ENCODE measurements around the gene DNAH7. TPM values are rescaled to one million over a fixed set of nuclear protein-coding genes. Genes with fewer than 3 reads are reported as not detected.

The DNAH7 gene
- total and polyA plus RNA-seq, 7 donors, result 0.04 to 0.29 (median 0.10) TPM; not detected in 1

GRCh38 chr2:195998070-195998469, 70.6 kb downstream of the DNAH7 start:
- no peak overlapping the region for H3K4me3 ChIP-seq
- no peak overlapping the region for H3K27ac ChIP-seq
- H3K36me3 ChIP-seq (ENCODE audit: insufficient read depth in 1 of 2, low read depth in 1 of 2), result no peaks in the 10 kb centered on the region
- DNase-seq, result no peak
- 89 to 91% (median 90%) methylated on average over 8 of the region's 8 CpGs for WGBS, 3 donors
- ATAC-seq, result no peak
- H3K4me1 ChIP-seq, result no peaks in the 10 kb centered on the region
- no peak for TF ChIP-seq CTCF (IDR thresholded peaks at IDR 0.05)
- H3K27me3 ChIP-seq (ENCODE audit: insufficient read depth in 3 of 3, low read length in 2 of 3), result peaks cover 0 to 2% (median 0%) of the 10 kb centered on the region in 3 donors
- intact Hi-C loops (cut with DNase I), result no loop called here
- no peaks in the 10 kb centered on the region for H3K9me3 ChIP-seq

GRCh38 chr2:195995499-195995898, 73.1 kb downstream of the DNAH7 start:
- Histone ChIP-seq H3K4me3 (no peak overlapping the region), H3K36me3 (ENCODE audit: insufficient read depth in 1 of 2, low read depth in 1 of 2) (no peaks in the 10 kb centered on the region), H3K9me3 (no peaks in the 10 kb centered on the region), H3K27ac (no peak overlapping the region), H3K27me3 (ENCODE audit: insufficient read depth in 3 of 3, low read length in 2 of 3) (peaks cover 0 to 2% (median 0%) of the 10 kb centered on the region in 3 donors), H3K4me1 (no peaks in the 10 kb centered on the region)
- intact Hi-C loops (cut with DNase I), result no loop called here
- WGBS, 3 donors, result 85 to 91% (median 88%) methylated on average over 6 of the region's 6 CpGs
- no peak for ATAC-seq
- no peak for TF ChIP-seq CTCF (IDR thresholded peaks at IDR 0.05)
- DNase-seq, result no peak

GRCh38 chr2:195993623-195994022, 75.0 kb downstream of the DNAH7 start:
- Histone ChIP-seq H3K27ac (no peak overlapping the region), H3K4me1 (no peaks in the 10 kb centered on the region), H3K27me3 (ENCODE audit: insufficient read depth in 3 of 3, low read length in 2 of 3) (peaks cover 0 to 2% (median 0%) of the 10 kb centered on the region in 3 donors), H3K9me3 (no peaks in the 10 kb centered on the region), H3K4me3 (no peak overlapping the region), H3K36me3 (ENCODE audit: insufficient read depth in 1 of 2, low read depth in 1 of 2) (no peaks in the 10 kb centered on the region)
- no peak for TF ChIP-seq CTCF (IDR thresholded peaks at IDR 0.05)
- no peak for ATAC-seq
- intact Hi-C loops (cut with DNase I), result no loop called here
- DNase-seq, result no peak
- WGBS, 3 donors, result 81 to 89% (median 86%) methylated on average over 2 of the region's 2 CpGs

- no peaks in the 10 kb centered on the region for H3K27me3 ChIP-seq (ENCODE audit: insufficient read depth in 3 of 3, low read length in 2 of 3)
- H3K9me3 ChIP-seq, result no peaks in the 10 kb centered on the region
- WGBS, 3 donors, result 68 to 77% (median 72%) methylated on average over 3 of the region's 3 CpGs
- no peak for ATAC-seq
- DNase-seq, result no peak
- intact Hi-C loops (cut with DNase I), result no loop called here
- no peak overlapping the region for H3K27ac ChIP-seq
- no peak for TF ChIP-seq CTCF (IDR thresholded peaks at IDR 0.05)
- no peaks in the 10 kb centered on the region for H3K36me3 ChIP-seq (ENCODE audit: insufficient read depth in 1 of 2, low read depth in 1 of 2)
- H3K4me3 ChIP-seq, result no peak overlapping the region
- no peaks in the 10 kb centered on the region for H3K4me1 ChIP-seq
Observed at GRCh38 chr2:195985741-195986140, 82.9 kb downstream of the DNAH7 start.

Measured in psoas muscle (tissue), 8 donors.